Measurements from ENCODE around the gene MKLN1. TPM values are rescaled to one million over a fixed set of nuclear protein-coding genes. Genes with fewer than 3 reads are reported as not detected.

The MKLN1 gene
- total and polyA plus RNA-seq, 4 experiments from 2014 or later = 18.1 to 61.0 (median 45.4) TPM

DNA sequence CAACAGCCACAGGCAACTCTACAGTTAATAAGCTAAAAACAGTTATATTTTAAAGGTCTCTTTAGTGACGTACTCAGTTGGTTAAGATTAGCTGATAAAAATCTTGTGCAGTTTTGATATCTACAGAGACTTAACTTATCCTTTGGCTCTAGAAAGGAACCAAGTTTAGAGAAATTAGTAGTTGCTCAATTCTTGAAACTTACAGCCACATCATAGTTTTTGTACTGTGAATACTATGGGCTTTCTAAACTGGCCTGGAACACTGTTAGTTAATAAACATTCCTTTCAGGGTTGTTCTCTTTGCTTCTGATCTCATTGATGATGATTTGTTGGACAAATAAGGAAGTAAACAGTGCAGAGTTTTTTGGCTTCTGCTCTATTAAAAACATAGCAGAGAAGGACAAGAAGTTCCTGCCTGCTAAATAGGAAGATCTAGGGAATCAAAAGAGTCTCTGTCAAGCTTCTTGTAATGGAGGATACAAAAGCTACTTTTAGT is 73.1 kb downstream of the MKLN1 start:
- H3K4me3 Mint-ChIP-seq = peak overlapping the region in 1 of 8 donors; percentile 29
- H3K4me3 ChIP-seq (ENCODE audit: low read length in 2 of 2) = no peak overlapping the region
- intact Hi-C loops (cut with micrococcal nuclease) = no loop called here
- CTCF ChIA-PET (ENCODE audit: partially characterized antibody) = no interaction called here
- peaks cover 0 to 4% (median 2%) of the 10 kb centered on the region in 8 donors for H3K9me3 Mint-ChIP-seq
- POLR2A ChIA-PET (ENCODE audit: partially characterized antibody) = no interaction called here
- no peaks in the 10 kb centered on the region for H3K4me1 ChIP-seq (ENCODE audit: insufficient read depth, low read length)
- H3K4me1 Mint-ChIP-seq = peaks cover 14 to 30% (median 25%) of the 10 kb centered on the region in 4 donors
- H3K36me3 ChIP-seq (ENCODE audit: insufficient read depth, low read length) = no peaks in the 10 kb centered on the region
- peaks cover 58 to 60% of the 10 kb centered on the region in 2 donors for H3K36me3 Mint-ChIP-seq
- H3K27ac Mint-ChIP-seq = peak overlapping the region in 2 of 7 donors; percentile 56 to 71
- H3K27me3 Mint-ChIP-seq = no peaks in the 10 kb centered on the region
- H3K27me3 ChIP-seq (ENCODE audit: insufficient read depth, low read length) = no peaks in the 10 kb centered on the region
- no peak overlapping the region for H3K27ac ChIP-seq (ENCODE audit: low read depth, low read length)
- peak in 1 of 5 donors; percentile 8 for DNase-seq
- no peaks in the 10 kb centered on the region for H3K9me3 ChIP-seq (ENCODE audit: control insufficient read depth in 1 of 2, low read length in 2 of 2)

DNA sequence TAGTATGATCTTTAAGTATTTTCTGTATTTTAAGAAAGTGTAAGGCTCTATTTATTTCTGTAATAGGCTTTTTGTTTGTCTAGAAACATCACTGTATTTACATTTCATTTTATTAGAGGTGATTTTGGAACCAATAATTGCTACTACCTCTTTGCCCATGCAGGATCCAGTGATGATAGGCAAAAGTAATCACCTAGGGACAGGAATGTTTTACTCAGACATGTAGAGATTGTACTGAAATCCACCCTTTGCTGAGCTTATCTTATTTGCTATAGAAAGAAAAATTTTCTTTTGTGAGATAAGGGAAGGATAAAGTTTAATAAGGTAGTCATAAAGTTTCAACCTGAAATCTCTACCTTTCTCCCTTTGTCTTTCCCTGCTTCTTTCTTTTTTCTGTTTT is 73.5 kb downstream of the MKLN1 start:
- Mint-ChIP-seq H3K4me1 (peaks cover 14 to 30% (median 25%) of the 10 kb centered on the region in 4 donors), H3K36me3 (peaks cover 58 to 60% of the 10 kb centered on the region in 2 donors), H3K27ac (no peak overlapping the region), H3K4me3 (no peak overlapping the region), H3K27me3 (no peaks in the 10 kb centered on the region), H3K9me3 (peaks cover 0 to 4% (median 2%) of the 10 kb centered on the region in 8 donors)
- Histone ChIP-seq H3K36me3 (ENCODE audit: insufficient read depth, low read length) (no peaks in the 10 kb centered on the region), H3K27me3 (ENCODE audit: insufficient read depth, low read length) (no peaks in the 10 kb centered on the region), H3K9me3 (ENCODE audit: control insufficient read depth in 1 of 2, low read length in 2 of 2) (no peaks in the 10 kb centered on the region), H3K4me3 (ENCODE audit: low read length in 2 of 2) (no peak overlapping the region), H3K4me1 (ENCODE audit: insufficient read depth, low read length) (no peaks in the 10 kb centered on the region), H3K27ac (ENCODE audit: low read depth, low read length) (no peak overlapping the region)
- POLR2A ChIA-PET (ENCODE audit: partially characterized antibody) = no interaction called here
- DNase-seq = no peak
- CTCF ChIA-PET (ENCODE audit: partially characterized antibody) = no interaction called here
- intact Hi-C loops (cut with micrococcal nuclease) = no loop called here

DNA sequence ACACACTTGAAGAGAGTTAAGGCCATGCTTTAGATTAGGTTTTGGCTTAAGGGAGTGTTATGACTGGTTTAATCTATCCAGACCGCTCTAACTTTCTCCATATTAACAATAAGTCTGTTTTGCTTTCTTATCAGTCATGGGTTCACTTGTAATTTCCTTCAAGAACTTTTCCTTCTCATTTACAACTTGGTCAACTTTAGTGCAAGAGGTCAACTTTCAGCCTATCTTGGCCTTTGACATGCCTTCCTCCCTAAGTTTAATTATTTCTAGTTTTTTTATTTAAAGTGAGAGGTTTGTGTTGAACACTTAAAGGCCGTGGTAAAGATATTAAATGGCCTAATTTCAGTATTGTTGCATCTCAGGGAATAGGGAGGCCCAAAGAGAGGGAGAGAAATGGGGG is 75.6 kb downstream of the MKLN1 start:
- ChIA-PET POLR2A (ENCODE audit: partially characterized antibody) (no interaction called here), CTCF (ENCODE audit: partially characterized antibody) (no interaction called here)
- Mint-ChIP-seq H3K9me3 (peaks cover 0 to 4% (median 2%) of the 10 kb centered on the region in 8 donors), H3K4me3 (no peak overlapping the region), H3K27ac (peak overlapping the region in 1 of 7 donors; percentile 25), H3K36me3 (peaks cover 57 to 60% of the 10 kb centered on the region in 2 donors), H3K4me1 (peaks cover 19 to 30% (median 26%) of the 10 kb centered on the region in 4 donors), H3K27me3 (no peaks in the 10 kb centered on the region)
- Histone ChIP-seq H3K36me3 (ENCODE audit: insufficient read depth, low read length) (no peaks in the 10 kb centered on the region), H3K27ac (ENCODE audit: low read depth, low read length) (no peak overlapping the region), H3K9me3 (ENCODE audit: control insufficient read depth in 1 of 2, low read length in 2 of 2) (no peaks in the 10 kb centered on the region), H3K27me3 (ENCODE audit: insufficient read depth, low read length) (no peaks in the 10 kb centered on the region), H3K4me3 (ENCODE audit: low read length in 2 of 2) (no peak overlapping the region), H3K4me1 (ENCODE audit: insufficient read depth, low read length) (no peaks in the 10 kb centered on the region)
- intact Hi-C loops (cut with micrococcal nuclease) = no loop called here
- no peak for DNase-seq

GRCh38 chr7:131404226-131404911 is 76.7 kb downstream of the MKLN1 start:
- Mint-ChIP-seq H3K36me3 (peaks cover 50 to 53% of the 10 kb centered on the region in 2 donors), H3K27me3 (no peaks in the 10 kb centered on the region), H3K9me3 (peaks cover 0 to 4% (median 2%) of the 10 kb centered on the region in 8 donors), H3K4me1 (peaks cover 20 to 30% (median 25%) of the 10 kb centered on the region in 4 donors), H3K27ac (peak overlapping the region in 1 of 7 donors; percentile 10), H3K4me3 (no peak overlapping the region)
- CTCF ChIA-PET (ENCODE audit: partially characterized antibody) = no interaction called here
- POLR2A ChIA-PET (ENCODE audit: partially characterized antibody) = no interaction called here
- no peak for DNase-seq
- no peaks in the 10 kb centered on the region for H3K36me3 ChIP-seq (ENCODE audit: insufficient read depth, low read length)
- H3K4me1 ChIP-seq (ENCODE audit: insufficient read depth, low read length) = no peaks in the 10 kb centered on the region
- H3K27me3 ChIP-seq (ENCODE audit: insufficient read depth, low read length) = no peaks in the 10 kb centered on the region
- intact Hi-C loops (cut with micrococcal nuclease) = no loop called here
- no peaks in the 10 kb centered on the region for H3K9me3 ChIP-seq (ENCODE audit: control insufficient read depth in 1 of 2, low read length in 2 of 2)
- H3K4me3 ChIP-seq (ENCODE audit: low read length in 2 of 2) = no peak overlapping the region
- no peak overlapping the region for H3K27ac ChIP-seq (ENCODE audit: low read depth, low read length)

- no peak overlapping the region for H3K27ac ChIP-seq (ENCODE audit: low read depth, low read length)
- Mint-ChIP-seq H3K4me1 (peaks cover 3 to 14% (median 10%) of the 10 kb centered on the region in 4 donors), H3K27me3 (no peaks in the 10 kb centered on the region), H3K36me3 (peaks cover 14 to 39% of the 10 kb centered on the region in 2 donors), H3K4me3 (no peak overlapping the region), H3K27ac (peak overlapping the region in 2 of 7 donors; percentile 38 to 43), H3K9me3 (no peaks in the 10 kb centered on the region)
- no peak overlapping the region for H3K4me3 ChIP-seq (ENCODE audit: low read length in 2 of 2)
- DNase-seq = no peak
- ChIA-PET CTCF (ENCODE audit: partially characterized antibody) (interaction anchor here (1.3 to 1.5 kb wide), 2 partner anchors 13 to 427 kb away, joined by 3 read pairs; no protein-coding TSS in a partner anchor), POLR2A (ENCODE audit: partially characterized antibody) (no interaction called here)
- H3K9me3 ChIP-seq (ENCODE audit: control insufficient read depth in 1 of 2, low read length in 2 of 2) = no peaks in the 10 kb centered on the region
- intact Hi-C loops (cut with micrococcal nuclease) = no loop called here
- H3K36me3 ChIP-seq (ENCODE audit: insufficient read depth, low read length) = peaks cover 4% of the 10 kb centered on the region
- no peaks in the 10 kb centered on the region for H3K27me3 ChIP-seq (ENCODE audit: insufficient read depth, low read length)
- H3K4me1 ChIP-seq (ENCODE audit: insufficient read depth, low read length) = no peaks in the 10 kb centered on the region
Measured at GRCh38 chr7:131409129-131409766, 81.6 kb downstream of the MKLN1 start.

DNA sequence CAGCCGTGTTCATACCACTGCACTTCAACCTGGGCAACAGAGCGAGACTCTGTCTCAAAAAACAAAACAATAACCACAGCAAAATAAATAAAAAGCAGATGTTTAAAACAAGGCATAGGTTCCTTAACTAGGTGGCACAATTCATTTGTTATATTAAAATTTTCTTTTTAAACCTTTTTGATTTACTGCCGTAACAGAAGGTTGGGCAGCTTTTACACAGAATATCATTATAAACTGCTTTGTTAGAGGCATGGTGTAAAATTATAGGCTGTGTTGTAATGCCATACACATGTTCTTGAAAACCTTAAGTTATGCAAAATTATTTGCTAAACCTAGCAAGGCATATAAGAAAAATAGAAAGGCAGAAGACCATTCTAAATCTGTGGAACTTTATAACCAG is 84.4 kb downstream of the MKLN1 start:
- intact Hi-C loops (cut with micrococcal nuclease) = no loop called here
- ChIA-PET CTCF (ENCODE audit: partially characterized antibody) (interaction anchor here (1.0 kb wide), 1 partner anchor 10 kb away, joined by 3 read pairs; no protein-coding TSS in a partner anchor), POLR2A (ENCODE audit: partially characterized antibody) (no interaction called here)
- Histone ChIP-seq H3K36me3 (ENCODE audit: insufficient read depth, low read length) (peaks cover 9% of the 10 kb centered on the region), H3K27me3 (ENCODE audit: insufficient read depth, low read length) (no peaks in the 10 kb centered on the region), H3K27ac (ENCODE audit: low read depth, low read length) (no peak overlapping the region), H3K4me1 (ENCODE audit: insufficient read depth, low read length) (no peaks in the 10 kb centered on the region), H3K4me3 (ENCODE audit: low read length in 2 of 2) (no peak overlapping the region), H3K9me3 (ENCODE audit: control insufficient read depth in 1 of 2, low read length in 2 of 2) (no peaks in the 10 kb centered on the region)
- Mint-ChIP-seq H3K9me3 (no peaks in the 10 kb centered on the region), H3K4me1 (peaks cover 0 to 5% (median 4%) of the 10 kb centered on the region in 4 donors), H3K27ac (no peak overlapping the region), H3K27me3 (no peaks in the 10 kb centered on the region), H3K4me3 (no peak overlapping the region), H3K36me3 (peaks cover 14 to 39% of the 10 kb centered on the region in 2 donors)
- DNase-seq = no peak

GRCh38 chr7:131413711-131414110 is 86.0 kb downstream of the MKLN1 start:
- Mint-ChIP-seq H3K9me3 (no peaks in the 10 kb centered on the region), H3K4me3 (no peak overlapping the region), H3K27me3 (no peaks in the 10 kb centered on the region), H3K27ac (peak overlapping the region in 1 of 7 donors; percentile 23), H3K36me3 (peaks cover 19 to 45% of the 10 kb centered on the region in 2 donors), H3K4me1 (peaks cover 0 to 5% (median 1%) of the 10 kb centered on the region in 4 donors)
- Histone ChIP-seq H3K4me1 (ENCODE audit: insufficient read depth, low read length) (no peaks in the 10 kb centered on the region), H3K4me3 (ENCODE audit: low read length in 2 of 2) (no peak overlapping the region), H3K27ac (ENCODE audit: low read depth, low read length) (no peak overlapping the region), H3K36me3 (ENCODE audit: insufficient read depth, low read length) (peaks cover 9% of the 10 kb centered on the region), H3K27me3 (ENCODE audit: insufficient read depth, low read length) (no peaks in the 10 kb centered on the region), H3K9me3 (ENCODE audit: control insufficient read depth in 1 of 2, low read length in 2 of 2) (no peaks in the 10 kb centered on the region)
- intact Hi-C loops (cut with micrococcal nuclease) = no loop called here
- POLR2A ChIA-PET (ENCODE audit: partially characterized antibody) = no interaction called here
- CTCF ChIA-PET (ENCODE audit: partially characterized antibody) = no interaction called here
- no peak for DNase-seq
